Fibroblast of skin of abdomen (primary cell): Measurements from ENCODE around the gene ESPL1.
A peak's percentile ranks its signal among the peaks of the same experiment; 100 is the strongest.
"Not testable (repeated sequence)": the region's sequence is repeated elsewhere in the genome, so short reads cannot be mapped to it uniquely, and the experiment has no call there.

Experiments used
- DNase-seq: peaks from one replicate; pipeline ENCODE4 v3.0.0-alpha.2; 2013

ESPL1 gene

GRCh38 chr12:53265783-53266182 lies 2.3 kb upstream of the ESPL1 start:
- DNase-seq, result no peak

DNA sequence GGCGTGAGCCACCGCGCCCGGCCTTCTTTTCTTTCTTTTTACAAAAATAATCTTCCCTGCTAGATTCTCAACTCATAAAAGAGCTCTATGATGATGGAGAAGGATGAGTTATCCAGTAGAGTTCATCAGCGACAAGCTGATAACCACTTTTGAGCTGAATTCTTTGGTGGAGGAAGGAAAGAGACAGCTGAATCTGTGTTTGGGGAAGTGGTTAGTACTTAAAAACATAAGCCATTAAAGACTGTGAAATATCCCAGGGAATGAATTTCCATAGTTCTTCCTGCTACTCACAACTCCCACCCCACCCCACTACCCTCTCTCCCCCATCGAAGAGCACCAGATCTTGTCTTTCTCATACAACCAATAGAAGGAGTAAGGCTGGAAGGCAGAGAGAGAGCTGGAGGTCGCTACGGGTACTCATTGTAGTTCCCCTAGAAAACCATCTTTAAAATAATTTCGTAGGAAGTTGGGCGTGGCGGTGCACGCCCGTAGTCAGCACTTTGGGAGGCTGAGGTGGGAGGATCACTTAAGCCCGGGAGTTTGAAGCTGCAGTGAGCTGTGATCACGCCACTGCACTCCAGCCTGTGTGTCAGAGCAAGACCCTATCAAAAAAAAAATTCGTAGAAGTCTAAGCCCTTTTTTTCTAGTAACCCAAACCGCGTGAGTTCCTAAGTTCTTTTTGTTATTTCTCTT lies 647 bp upstream of the ESPL1 start:
- no peak for DNase-seq

GRCh38 chr12:53268630-53269562 lies 797 bp downstream of the ESPL1 start:
- no peak for DNase-seq

- DNase-seq, result no peak
Observed at GRCh38 chr12:53274445-53274844, 6.3 kb downstream of the ESPL1 start.

DNA sequence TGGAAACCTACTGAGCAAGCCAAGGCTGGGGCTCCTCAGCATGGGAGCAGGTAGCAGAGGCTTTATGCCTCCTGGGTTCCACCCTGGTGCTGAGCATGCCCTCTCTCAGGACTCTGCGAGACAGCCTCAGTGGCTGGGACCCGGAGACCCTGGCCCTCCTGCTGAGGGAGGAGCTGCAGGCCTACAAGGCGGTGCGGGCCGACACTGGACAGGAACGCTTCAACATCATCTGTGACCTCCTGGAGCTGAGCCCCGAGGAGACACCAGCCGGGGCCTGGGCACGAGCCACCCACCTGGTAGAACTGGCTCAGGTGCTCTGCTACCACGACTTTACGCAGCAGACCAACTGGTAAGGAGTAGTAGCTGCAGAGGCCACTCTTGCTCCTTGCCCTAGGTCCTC lies 8.4 kb downstream of the ESPL1 start:
- DNase-seq, result no peak

DNA sequence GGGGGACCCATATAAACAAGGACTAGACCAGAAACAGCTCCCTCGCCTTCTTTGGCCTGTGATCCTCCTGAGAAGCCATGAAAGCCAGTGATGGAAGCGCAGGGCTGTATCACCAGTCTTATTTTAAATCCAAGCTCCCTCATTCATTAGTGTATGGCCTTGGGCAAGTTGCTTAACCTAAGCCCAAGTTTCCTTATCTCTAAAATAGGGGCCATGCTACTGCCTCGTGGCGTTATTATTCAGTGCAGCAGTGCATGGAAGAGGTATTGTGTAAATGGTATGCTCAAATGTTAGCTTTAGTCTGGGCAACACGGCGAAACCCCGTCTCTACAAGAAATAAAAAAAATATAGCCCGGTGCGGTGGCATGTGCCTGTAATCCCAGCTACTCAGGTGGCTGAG lies 9.9 kb downstream of the ESPL1 start:
- DNase-seq, result no peak

GRCh38 chr12:53279283-53279869 lies 11.3 kb downstream of the ESPL1 start:
- no peak for DNase-seq

DNA sequence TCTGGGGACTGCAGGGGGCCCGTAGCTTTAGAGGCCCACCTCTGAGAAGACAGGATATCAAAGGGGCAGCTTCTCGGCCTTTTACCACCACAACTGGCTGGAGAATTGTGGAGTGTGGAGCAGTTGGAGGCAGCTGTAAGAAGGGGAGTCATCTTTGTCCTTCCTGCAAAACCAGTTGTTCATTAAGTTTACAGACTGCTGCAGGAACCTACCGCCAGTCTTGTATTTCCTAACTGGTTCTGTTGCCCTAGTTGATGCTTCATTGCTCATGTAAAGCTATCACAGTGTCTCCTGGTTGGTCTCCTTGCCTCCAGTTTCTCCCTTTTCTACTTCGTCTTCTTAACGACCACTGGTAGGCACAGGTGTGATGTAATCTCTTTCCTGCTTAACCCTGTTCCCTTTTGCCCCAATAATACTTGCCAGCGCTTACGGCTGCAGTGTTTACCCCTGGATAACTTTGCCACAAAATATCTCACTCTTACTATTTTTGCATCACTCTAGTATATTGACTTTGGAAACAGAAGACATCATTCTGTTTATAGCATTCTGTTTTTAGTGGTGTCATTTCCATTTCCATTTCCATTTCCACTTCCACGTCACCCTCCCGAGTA lies 11.9 kb downstream of the ESPL1 start:
- no peak for DNase-seq

- no peak for DNase-seq
Observed at GRCh38 chr12:53286448-53286847, 18.3 kb downstream of the ESPL1 start.

DNA sequence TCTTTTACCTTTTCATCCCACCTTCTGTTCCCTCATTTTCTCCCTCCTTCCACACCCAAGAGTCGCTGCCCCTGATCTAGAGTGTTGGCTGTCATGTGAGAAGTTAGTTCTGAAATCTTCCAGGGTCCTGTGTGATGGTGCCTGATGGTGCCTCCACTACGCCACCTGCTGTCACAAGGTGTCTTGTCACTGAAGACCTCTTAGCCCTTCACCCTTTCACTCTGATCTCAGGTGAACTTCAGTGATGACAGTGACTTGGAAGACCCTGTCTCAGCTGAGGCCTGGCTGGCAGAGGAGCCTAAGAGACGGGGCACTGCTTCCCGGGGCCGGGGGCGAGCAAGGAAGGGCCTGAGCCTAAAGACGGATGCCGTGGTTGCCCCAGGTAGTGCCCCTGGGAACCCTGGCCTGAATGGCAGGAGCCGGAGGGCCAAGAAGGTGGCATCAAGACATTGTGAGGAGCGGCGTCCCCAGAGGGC lies 19.7 kb downstream of the ESPL1 start:
- peak; percentile 49 for DNase-seq

GRCh38 chr12:53288322-53288721 lies 20.2 kb downstream of the ESPL1 start:
- no peak for DNase-seq

DNA sequence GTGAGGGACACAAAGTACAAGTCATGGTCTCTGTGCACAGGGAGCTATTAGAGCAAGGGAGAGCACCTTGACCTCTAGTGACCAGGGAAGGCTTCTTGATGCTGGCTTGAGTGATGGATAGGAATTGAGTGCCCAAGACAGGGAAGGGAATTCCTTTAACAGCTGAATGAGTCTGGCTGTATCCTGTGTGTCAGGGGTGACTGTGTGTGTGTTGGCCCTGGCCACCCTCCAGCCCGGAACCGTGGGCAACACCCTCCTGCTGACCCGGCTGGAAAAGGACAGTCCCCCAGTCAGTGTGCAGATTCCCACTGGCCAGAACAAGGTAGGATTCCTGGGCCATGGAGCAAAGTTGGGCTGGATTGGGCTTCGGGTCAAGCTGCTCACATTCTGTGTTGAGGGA lies 21.8 kb downstream of the ESPL1 start:
- DNase-seq, result no peak

DNA sequence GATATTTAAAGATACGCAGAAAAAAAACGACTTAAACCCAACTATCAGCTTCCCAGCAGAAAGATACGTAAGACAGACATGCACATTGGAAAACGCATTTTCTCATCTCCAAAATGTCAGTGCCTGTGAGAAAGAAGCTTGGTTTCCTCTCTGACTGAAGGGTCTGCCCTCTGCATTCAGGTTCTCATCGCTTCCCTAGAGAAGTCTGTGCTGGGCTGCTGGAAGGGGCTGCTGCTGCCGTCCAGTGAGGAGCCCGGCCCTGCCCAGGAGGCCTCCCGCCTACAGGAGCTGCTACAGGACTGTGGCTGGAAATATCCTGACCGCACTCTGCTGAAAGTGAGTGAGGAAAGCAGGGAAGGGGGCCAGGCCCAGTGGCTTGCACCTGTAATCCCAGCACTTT lies 22.6 kb downstream of the ESPL1 start:
- no peak for DNase-seq

GRCh38 chr12:53292426-53292825 lies 24.3 kb downstream of the ESPL1 start:
- DNase-seq, result no peak

- DNase-seq, result peak; percentile 85
Observed at GRCh38 chr12:53295070-53295890, 27.2 kb downstream of the ESPL1 start, which contains the start of gene PFDN5. PFDN5 (plus strand) TSS chr12:53295542; CDS start chr12:53295568, 26 bp downstream.

- DNase-seq, result no peak
Observed at GRCh38 chr12:53295891-53296219, 27.8 kb downstream of the ESPL1 start.

GRCh38 chr12:53297106-53297505 lies 29.0 kb downstream of the ESPL1 start:
- not testable (repeated sequence) for DNase-seq

GRCh38 chr12:53298164-53298563 lies 30.1 kb downstream of the ESPL1 start:
- peak; percentile 85 for DNase-seq

DNA sequence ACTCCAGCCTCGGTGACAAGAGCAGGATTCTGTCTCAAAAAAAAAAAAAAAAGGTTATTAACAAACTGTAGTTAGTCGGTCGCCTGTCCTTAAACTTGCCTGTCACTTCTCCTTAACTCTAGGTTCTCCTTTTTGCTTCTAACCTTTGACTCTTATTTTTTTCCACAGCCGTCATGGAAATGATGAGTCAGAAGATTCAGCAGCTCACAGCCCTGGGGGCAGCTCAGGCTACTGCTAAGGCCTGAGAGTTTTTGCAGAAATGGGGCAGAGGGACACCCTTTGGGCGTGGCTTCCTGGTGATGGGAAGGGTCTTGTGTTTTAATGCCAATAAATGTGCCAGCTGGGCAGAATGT lies 31.0 kb downstream of the ESPL1 start:
- peak; percentile 67 for DNase-seq

DNA sequence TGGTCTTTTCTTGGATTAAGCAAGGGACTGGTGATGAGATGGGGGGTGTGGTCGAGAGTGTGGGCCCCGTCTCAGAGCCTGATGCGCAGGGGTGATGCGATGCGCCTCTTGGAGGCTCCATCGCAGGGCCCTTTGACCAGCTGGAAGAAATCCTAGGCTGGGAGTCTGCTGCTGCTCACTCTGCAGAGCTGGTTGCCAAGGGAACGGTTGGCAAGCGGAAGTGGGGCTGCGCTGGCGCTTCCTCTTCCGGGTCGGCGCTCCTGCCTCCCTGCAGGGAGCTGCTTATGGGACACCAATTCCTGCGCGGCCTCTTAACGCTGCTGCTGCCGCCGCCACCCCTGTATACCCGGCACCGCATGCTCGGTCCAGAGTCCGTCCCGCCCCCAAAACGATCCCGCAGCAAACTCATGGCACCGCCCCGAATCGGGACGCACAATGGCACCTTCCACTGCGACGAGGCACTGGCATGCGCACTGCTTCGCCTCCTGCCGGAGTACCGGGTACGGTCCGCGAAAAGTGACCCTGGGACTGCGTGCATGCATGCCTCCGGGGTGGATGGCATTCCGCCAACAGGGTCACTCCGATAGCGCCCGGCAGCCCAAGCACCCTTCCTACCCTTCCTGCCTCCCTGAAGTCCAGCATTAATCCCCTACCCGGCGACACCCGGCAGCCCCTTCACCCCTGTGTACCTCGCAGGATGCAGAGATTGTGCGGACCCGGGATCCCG lies 31.5 kb downstream of the ESPL1 start, which contains the start of gene MYG1:
MYG1 (plus strand) TSS at position 242 of the 727 bp plus-strand sequence; CDS start at position 285, 43 bp downstream.
- peak; percentile 86 for DNase-seq

DNA sequence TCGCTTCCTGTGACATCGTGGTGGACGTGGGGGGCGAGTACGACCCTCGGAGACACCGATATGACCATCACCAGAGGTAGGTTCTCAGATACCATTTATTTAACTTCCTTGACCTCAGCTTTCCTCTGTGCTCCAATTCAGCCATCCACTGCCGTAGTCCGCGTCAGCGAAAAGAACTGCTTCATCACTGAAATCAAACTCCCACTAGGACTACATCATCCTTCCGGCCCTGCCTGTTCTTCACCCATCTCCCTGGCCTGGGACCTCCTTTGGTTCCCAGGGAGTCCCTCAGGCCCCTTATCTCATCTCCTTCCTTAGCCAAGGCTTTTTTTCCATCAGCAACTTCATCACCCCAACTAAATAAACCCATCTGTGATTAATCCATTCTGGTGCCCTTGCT lies 32.1 kb downstream of the ESPL1 start:
- no peak for DNase-seq
